H1 (cell line): Measurements from ENCODE around the gene FUT4. TPM values are rescaled to one million over a fixed set of nuclear protein-coding genes. Genes with fewer than 3 reads are reported as not detected.

Experiments used
- CTCF ChIA-PET: fragments of 300-600 bp; sonication (Branson Sonifier 250); formaldehyde crosslinking; loops from one replicate; lab custom pipeline; 2021; ENCODE audit not compliant: partially characterized antibody; lab: Charles Lee
- POLR2A ChIA-PET: fragments of 300-600 bp; sonication (Branson Sonifier 250); formaldehyde crosslinking; loops from one replicate; lab custom pipeline; 2021; ENCODE audit warnings: inconsistent platforms; ENCODE audit not compliant: partially characterized antibody; lab: Charles Lee
- DNase-seq, 2 experiments: peaks; one replicate each; pipeline versions ENCODE4 v3.0.0 to v3.0.0-alpha.2; 2010 to 2022; ENCODE audit warnings: low spot score in 2 of 2, low read depth in 1 of 2, mixed read lengths in 1 of 2
- FAIRE-seq: peaks from 2 replicates; lab custom pipeline; 2011; peaks lifted over from hg19 to GRCh38; lab: Jason Lieb, UNC
- H2AFZ ChIP-seq: 2 replicates; pipeline ENCODE4 v1.8.1; 2012; ENCODE audit warnings: low read length, inconsistent platforms
- H2AK5ac ChIP-seq: 2 replicates; pipeline ENCODE4 v1.6.1; 2013; ENCODE audit warnings: low read depth, low read length
- H2BK120ac ChIP-seq: replicated peaks from 2 replicates; pipeline ENCODE3; 2013; ENCODE audit warnings: low read depth, low read length, inconsistent platforms
- H2BK12ac ChIP-seq: 2 replicates; pipeline ENCODE4 v1.6.1; 2013; ENCODE audit warnings: low read depth, low read length
- H2BK15ac ChIP-seq: 2 replicates; pipeline ENCODE4 v1.6.1; 2013; ENCODE audit warnings: low read length
- H2BK20ac ChIP-seq: 2 replicates; pipeline ENCODE4 v1.6.1; 2013; ENCODE audit warnings: low read length
- H2BK5ac ChIP-seq: 2 replicates; pipeline ENCODE4 v1.6.1; 2013; ENCODE audit warnings: low read depth, low read length
- H3K14ac ChIP-seq: 2 replicates; pipeline ENCODE4 v1.6.1; 2013; ENCODE audit warnings: inconsistent platforms; ENCODE audit not compliant: insufficient read length
- H3K18ac ChIP-seq: 2 replicates; pipeline ENCODE4 v1.6.1; 2013; ENCODE audit warnings: low read length; ENCODE audit errors: extremely low read depth
- H3K23ac ChIP-seq: 2 replicates; pipeline ENCODE4 v1.6.1; 2013; ENCODE audit warnings: inconsistent platforms; ENCODE audit not compliant: insufficient read length
- H3K23me2 ChIP-seq: 2 replicates; pipeline ENCODE4 v1.6.1; 2013; ENCODE audit warnings: low read depth, low read length
- H3K27ac ChIP-seq: 2 replicates; pipeline ENCODE4 v1.6.1; 2011; ENCODE audit warnings: low read depth, low read length, inconsistent platforms
- H3K27me3 ChIP-seq, 4 experiments: replicated peaks in 1 of 4; 1 replicate in 1 of 4; 2 replicates in 3 of 4; pipeline versions ENCODE4 v1.6.1 to v1.8.1; 2011 to 2013; ENCODE audit warnings: low read length in 3 of 4, mild to moderate bottlenecking in 3 of 4, inconsistent platforms in 2 of 4, mixed read lengths in 2 of 4, moderate library complexity in 1 of 4; ENCODE audit not compliant: control insufficient read depth in 3 of 4, insufficient read depth in 3 of 4; ENCODE audit errors: extremely low read depth in 1 of 4
- H3K36me3 ChIP-seq, 4 experiments: 2 replicates each; pipeline versions ENCODE4 v1.6.1 to v1.8.1; 2011 to 2013; ENCODE audit warnings: mild to moderate bottlenecking in 4 of 4, low read length in 3 of 4, moderate library complexity in 2 of 4, control low read depth in 1 of 4, inconsistent platforms in 1 of 4; ENCODE audit not compliant: insufficient read depth in 4 of 4, control insufficient read depth in 2 of 4
- H3K4ac ChIP-seq: replicated peaks from 2 replicates; pipeline ENCODE3; 2013; ENCODE audit warnings: low read length, low read depth, mixed read lengths, inconsistent platforms; ENCODE audit not compliant: insufficient read length
- H3K4me1 ChIP-seq, 4 experiments: replicated peaks in 1 of 4; 1 replicate in 1 of 4; 2 replicates in 3 of 4; pipeline versions ENCODE4 v1.6.1 to v1.8.1; 2011 to 2013; ENCODE audit warnings: low read length in 3 of 4, inconsistent platforms in 2 of 4, mixed read lengths in 1 of 4; ENCODE audit not compliant: insufficient read depth in 4 of 4, control insufficient read depth in 3 of 4
- H3K4me2 ChIP-seq, 2 experiments: 2 replicates each; pipeline versions ENCODE4 v1.6.1 to v1.8.1; 2011 to 2013; ENCODE audit warnings: low read depth in 2 of 2, low read length in 2 of 2, control low read depth in 1 of 2, inconsistent platforms in 1 of 2, mild to moderate bottlenecking in 1 of 2; ENCODE audit not compliant: insufficient read depth in 1 of 2
- H3K4me3 ChIP-seq, 4 experiments: fragments of 200-600, 300-600 bp in 1 of 4; sonication (generic), shearing (Covaris generic), sonication (Bioruptor Twin) in 1 of 4; 2 replicates each; pipeline versions ENCODE4 v1.5.1 to v1.8.1; 2011 to 2016; ENCODE audit warnings: low read length in 4 of 4, low read depth in 3 of 4, control low read depth in 2 of 4, inconsistent platforms in 2 of 4, mild to moderate bottlenecking in 2 of 4, mixed read lengths in 1 of 4, moderate library complexity in 1 of 4; ENCODE audit not compliant: insufficient read depth in 2 of 4; ENCODE audit errors: extremely low read depth in 1 of 4
- H3K56ac ChIP-seq: replicated peaks from 2 replicates; pipeline ENCODE3; 2013; ENCODE audit warnings: low read depth, mild to moderate bottlenecking, mixed read lengths, low read length, inconsistent platforms; ENCODE audit not compliant: insufficient read length
- H3K79me1 ChIP-seq: 2 replicates; pipeline ENCODE4 v1.6.1; 2013; ENCODE audit warnings: low read depth, low read length, control low read depth
- H3K79me2 ChIP-seq, 2 experiments: 2 replicates each; pipeline versions ENCODE4 v1.6.1 to v1.8.1; 2012 to 2013; ENCODE audit warnings: low read length in 2 of 2, mild to moderate bottlenecking in 2 of 2, inconsistent platforms in 1 of 2; ENCODE audit not compliant: insufficient read depth in 2 of 2, control insufficient read depth in 1 of 2
- H3K9ac ChIP-seq, 4 experiments: replicated peaks in 1 of 4; 1 replicate in 1 of 4; 2 replicates in 3 of 4; pipeline versions ENCODE4 v1.6.1 to v1.8.1; 2011 to 2013; ENCODE audit warnings: low read depth in 3 of 4, low read length in 3 of 4, control low read depth in 2 of 4, mild to moderate bottlenecking in 2 of 4, moderate library complexity in 2 of 4, inconsistent platforms in 1 of 4; ENCODE audit errors: extremely low read depth in 1 of 4
- H3K9me3 ChIP-seq, 2 experiments: 2 replicates each; pipeline versions ENCODE4 v1.6.1 to v1.8.1; 2012 to 2013; ENCODE audit warnings: mild to moderate bottlenecking in 2 of 2, moderate library complexity in 2 of 2, control low read depth in 1 of 2, inconsistent platforms in 1 of 2, low read depth in 1 of 2, low read length in 1 of 2, mixed read lengths in 1 of 2; ENCODE audit not compliant: insufficient read depth in 2 of 2
- H4K20me1 ChIP-seq, 2 experiments: replicated peaks in 1 of 2; 2 replicates each; pipeline versions ENCODE3 to v1.8.1; 2011 to 2013; ENCODE audit warnings: inconsistent platforms in 2 of 2, low read length in 2 of 2, mild to moderate bottlenecking in 1 of 2; ENCODE audit not compliant: insufficient read depth in 2 of 2, control insufficient read depth in 1 of 2
- H4K5ac ChIP-seq: 2 replicates; pipeline ENCODE4 v1.6.1; 2013; ENCODE audit warnings: low read length, low read depth, mixed read lengths, inconsistent platforms; ENCODE audit not compliant: insufficient read length
- H4K8ac ChIP-seq: 2 replicates; pipeline ENCODE4 v1.8.0; 2013; ENCODE audit warnings: mild to moderate bottlenecking, moderate library complexity, low read length, inconsistent platforms; ENCODE audit not compliant: insufficient read depth; ENCODE audit errors: extremely low read depth
- H4K91ac ChIP-seq: replicated peaks from 2 replicates; pipeline ENCODE3; 2013; ENCODE audit warnings: low read length, mixed read lengths, inconsistent platforms; ENCODE audit not compliant: insufficient read length
- BCL11A ChIP-seq, 2 experiments: IDR thresholded peaks; one replicate each; pipeline ENCODE4 v1.6.1; 2011; ENCODE audit warnings: low read depth in 2 of 2, low read length in 2 of 2, mild to moderate bottlenecking in 2 of 2
- JUN ChIP-seq: IDR thresholded peaks from 2 replicates; pipeline ENCODE4 v1.6.1; 2011; ENCODE audit warnings: low read depth, mild to moderate bottlenecking, improper control_type of control experiment, low read length
- RFX5 ChIP-seq: IDR thresholded peaks from 2 replicates; pipeline ENCODE4 v1.6.1; 2011; ENCODE audit warnings: low read depth, low read length, improper control_type of control experiment, borderline replicate concordance
- WGBS, 2 experiments: shearing (Covaris generic) in 1 of 2; methylation state at CpG; one replicate each; pipeline versions ENCODE4 v1.1.6 to v1.1.7; 2013 to 2015; ENCODE audit warnings: low lambda C conversion rate in 2 of 2, mixed read lengths in 2 of 2, inconsistent platforms in 1 of 2, low coverage in 1 of 2, missing lambda C conversion rate in 1 of 2; ENCODE audit not compliant: insufficient replicate concordance in 2 of 2, insufficient coverage in 1 of 2, insufficient read length in 1 of 2; ENCODE audit errors: extremely low coverage in 1 of 2, missing lambda C conversion rate in 1 of 2; 5-methylcytosine and 5-hydroxymethylcytosine counted together
- polyA plus RNA-seq, 7 experiments: library from polyadenylated mRNA; depleted of rRNA in 3 of 7; stranded (reverse) in 5 of 7; unstranded in 2 of 7; fragments of >200 nt in 5 of 7; fragments of 200-250 nt in 2 of 7; gene quantifications; 1 replicate in 5 of 7; 2 replicates in 1 of 7; 4 replicates in 1 of 7; pipeline versions ENCODE4 v1.2.1 to v1.2.3, GENCODE V29; 2011 to 2013; ENCODE audit warnings: missing spikeins in 2 of 7, mixed read lengths in 2 of 7
- total RNA-seq: library from RNA; stranded (reverse); fragmentation: NEBNext Ultra II Directional; extraction: Animal tissue kit (Norgen Biotek cat#: 25700); gene quantifications from 2 replicates; pipeline ENCODE4 v1.2.1, GENCODE V29; 2021

Gene FUT4
- total and polyA plus RNA-seq, 2 of the 8 experiments (the other 6 are each of a cell fraction or from before 2014, with no cell fraction given): 2.6 to 8.0 TPM

DNA sequence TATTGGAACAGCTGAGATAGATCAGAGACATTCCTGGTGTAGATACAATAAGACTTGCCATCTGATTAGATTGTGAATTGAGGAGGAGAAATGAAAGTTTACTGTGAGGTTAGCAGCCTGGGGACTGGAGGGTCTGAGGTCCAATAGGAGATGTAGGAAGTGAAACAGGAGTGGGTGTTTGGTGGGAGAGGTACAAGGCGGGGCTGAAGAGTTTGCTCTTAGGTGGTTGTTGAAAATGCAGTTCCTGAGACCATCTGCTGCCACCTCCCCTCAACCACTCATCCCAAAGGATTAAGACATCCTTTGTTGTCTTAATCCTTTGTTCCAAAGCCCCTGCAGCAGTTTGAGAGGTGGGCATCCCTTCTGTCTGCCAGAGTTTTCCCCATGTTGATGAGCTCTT, 38.2 kb downstream of the FUT4 start:
- POLR2A ChIA-PET: no interaction called here
- H2AK5ac ChIP-seq: no peak overlapping the region
- H2BK15ac ChIP-seq: no peak overlapping the region
- TF ChIP-seq BCL11A (IDR thresholded peaks at IDR 0.05; ENCODE audit: low read depth in 2 of 2, low read length in 2 of 2) (no peak), RFX5 (no peak), JUN (no peak)
- H3K23ac ChIP-seq: no peak overlapping the region
- no peak overlapping the region for H3K4me3 ChIP-seq
- no peaks in the 10 kb centered on the region for H3K4me1 ChIP-seq
- CTCF ChIA-PET: interaction anchor here (1.1 to 1.4 kb wide), 2 partner anchors 17 to 410 kb away, joined by 3 read pairs; no protein-coding TSS in a partner anchor
- no peak overlapping the region for H2BK12ac ChIP-seq
- H3K4me2 ChIP-seq: no peak overlapping the region
- no peaks in the 10 kb centered on the region for H3K79me2 ChIP-seq
- DNase-seq (no peak), FAIRE-seq (no peak)
- H4K8ac ChIP-seq: no peak overlapping the region
- 44% methylated on average over 1 of the region's 1 CpG; no CpG with 5 or more reads in 1 of the 2 experiments for WGBS, 2 experiments
- no peak overlapping the region for H2BK120ac ChIP-seq
- H3K9me3 ChIP-seq: no peaks in the 10 kb centered on the region
- no peak overlapping the region for H2BK20ac ChIP-seq
- H3K4ac ChIP-seq: no peak overlapping the region
- H3K36me3 ChIP-seq: no peaks in the 10 kb centered on the region
- no peak overlapping the region for H3K14ac ChIP-seq
- H3K56ac ChIP-seq: no peak overlapping the region
- no peaks in the 10 kb centered on the region for H4K20me1 ChIP-seq
- H3K23me2 ChIP-seq: no peaks in the 10 kb centered on the region
- H4K91ac ChIP-seq: no peak overlapping the region
- no peak overlapping the region for H2BK5ac ChIP-seq
- no peak overlapping the region for H3K9ac ChIP-seq
- H3K27ac ChIP-seq: no peak overlapping the region
- no peaks in the 10 kb centered on the region for H3K79me1 ChIP-seq
- H4K5ac ChIP-seq: no peak overlapping the region
- no peak overlapping the region for H2AFZ ChIP-seq
- H3K18ac ChIP-seq: no peak overlapping the region
- H3K27me3 ChIP-seq: no peaks in the 10 kb centered on the region
